ENCODE results near the gene BPIFB4. TPM values are rescaled to one million over a fixed set of nuclear protein-coding genes. Genes with fewer than 3 reads are reported as not detected.

BPIFB4 gene
- total and polyA plus RNA-seq, 2 of the 4 experiments (the other 2 are of a cell fraction): not detected

DNA sequence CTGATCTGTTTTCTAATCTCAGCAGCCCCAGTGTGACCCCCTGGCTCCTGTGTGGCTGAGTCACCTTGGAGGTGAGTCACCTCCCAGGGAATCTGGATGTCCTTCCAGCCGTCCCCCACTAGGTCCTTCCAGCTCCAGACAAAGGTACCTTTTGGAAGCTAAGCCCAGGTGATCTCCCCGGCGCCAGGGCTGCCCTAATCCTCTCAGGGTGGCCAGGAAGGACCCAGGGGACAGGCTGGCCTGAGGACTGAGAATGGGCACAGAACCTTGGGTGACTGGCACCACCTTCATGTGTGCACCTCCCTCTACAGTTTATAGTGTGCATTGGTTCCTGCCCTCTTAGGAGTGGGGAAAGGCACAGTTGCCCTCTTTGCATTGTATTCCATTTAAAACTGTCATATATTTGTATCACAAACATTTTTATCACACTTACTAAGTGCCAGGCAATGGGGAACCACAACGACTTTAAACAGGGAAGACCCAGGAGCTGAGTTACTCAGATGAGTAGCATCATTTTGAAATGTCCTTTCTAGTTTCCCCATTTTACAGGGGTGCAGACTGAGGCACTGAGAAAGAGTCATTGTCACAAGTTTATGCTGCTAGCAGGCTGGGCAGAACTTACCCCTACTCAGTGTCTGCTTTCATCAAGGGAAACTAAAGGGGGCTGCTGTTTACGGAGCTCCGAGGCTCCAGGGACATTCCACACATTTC, 2.6 kb upstream of the BPIFB4 start:
- Histone ChIP-seq H3K27ac (ENCODE audit: insufficient read depth, low read length) (no peak overlapping the region), H2AK9ac (replicated peaks; ENCODE audit: low read depth, low read length, poor library complexity) (no peak overlapping the region), H3K4me2 (ENCODE audit: low read depth, low read length) (no peak overlapping the region), H4K5ac (ENCODE audit: low read depth, low read length) (no peak overlapping the region), H3K27me3 (ENCODE audit: control insufficient read depth, insufficient read depth, low read length) (peaks cover 11% of the 10 kb centered on the region), H3K79me1 (ENCODE audit: low read depth in 1 of 2, low read length in 2 of 2) (no peaks in the 10 kb centered on the region), H3K23ac (ENCODE audit: low read depth, low read length) (no peak overlapping the region), H2BK15ac (ENCODE audit: low read depth, low read length) (no peak overlapping the region), H2BK5ac (ENCODE audit: low read depth, low read length, poor library complexity, severe bottlenecking) (no peak overlapping the region), H3K18ac (ENCODE audit: low read depth, low read length) (no peak overlapping the region), H2BK20ac (ENCODE audit: low read depth, low read length) (no peak overlapping the region), H3K9me1 (ENCODE audit: insufficient read depth, low read length) (no peaks in the 10 kb centered on the region), H2BK120ac (ENCODE audit: low read depth, low read length) (no peak overlapping the region), H3K9ac (ENCODE audit: low read depth, low read length) (no peak overlapping the region), H3K36me3 (ENCODE audit: control insufficient read depth, insufficient read depth, low read length) (no peaks in the 10 kb centered on the region), H3K4me1 (ENCODE audit: control insufficient read depth, insufficient read depth, low read length) (no peaks in the 10 kb centered on the region), H4K91ac (ENCODE audit: insufficient read depth, low read depth, low read length) (no peak overlapping the region), H4K8ac (ENCODE audit: low read depth in 2 of 2, low read length in 2 of 2) (no peak overlapping the region), H2AFZ (replicated peaks; ENCODE audit: low read length, poor library complexity) (no peak overlapping the region), H3K4me3 (ENCODE audit: insufficient read depth, low read depth, low read length) (no peak overlapping the region), H3K9me3 (ENCODE audit: control insufficient read depth, insufficient read depth, low read length) (no peaks in the 10 kb centered on the region), H4K20me1 (ENCODE audit: insufficient read depth, low read length) (no peaks in the 10 kb centered on the region; the same call in 1 of the 2 replicates), H3K4ac (ENCODE audit: low read depth, low read length) (no peak overlapping the region), H3K56ac (ENCODE audit: extremely low read depth, insufficient read depth, low read length) (no peak overlapping the region), H2AK5ac (ENCODE audit: low read depth, low read length) (no peak overlapping the region), H3K14ac (replicated peaks; ENCODE audit: low read depth, low read length) (no peak overlapping the region)
- in situ Hi-C loops (cut with MboI; ENCODE audit: low sequenced_read_pairs): no loop called here
- intact Hi-C loops (cut with micrococcal nuclease): no loop called here
- BruUV-seq (replicated peaks): no TSS peak
- ChIA-PET CTCF (no interaction called here), POLR2A (ENCODE audit: unreplicated experiment) (no interaction called here)
- no peak for TF ChIP-seq MAFK (IDR thresholded peaks at IDR 0.05; ENCODE audit: low read depth, low read length)
- no peak for DNase-seq
- WGBS, 2 experiments (ENCODE audit: extremely low coverage in 2 of 2, insufficient read length in 1 of 2): 50% methylated on average over 2 of the region's 6 CpGs; no CpG with 5 or more reads in 1 of the 2 experiments
- dilution Hi-C loops (cut with HindIII; ENCODE audit: low sequenced_read_pairs, unreplicated experiment): no loop called here
- no peak for ATAC-seq (ENCODE audit: low read depth)

All from IMR-90 (cell line).